ENCODE measurements around the gene ABCA7.

Gene ABCA7

GRCh38 chr19:1014161-1015060 is 25.5 kb upstream of the ABCA7 start:
- no peak for TF ChIP-seq CTCF (IDR thresholded peaks at IDR 0.05; ENCODE audit: insufficient read depth, low read depth, low read length, missing control alignments)
- no peak overlapping the region for H3K4me3 ChIP-seq (ENCODE audit: low read length)
- no peak for DNase-seq (ENCODE audit: low read depth)

- no peak overlapping the region for H3K4me3 ChIP-seq (ENCODE audit: low read length)
Measured at GRCh38 chr19:1015061-1015781, 24.7 kb upstream of the ABCA7 start.

GRCh38 chr19:1015782-1016646 is 23.9 kb upstream of the ABCA7 start:
- DNase-seq (ENCODE audit: low read depth) = no peak
- no peak overlapping the region for H3K4me3 ChIP-seq (ENCODE audit: low read length)
- no peak for TF ChIP-seq CTCF (IDR thresholded peaks at IDR 0.05; ENCODE audit: insufficient read depth, low read depth, low read length, missing control alignments)

More at GRCh38 chr19:1015061-1015781, 24.7 kb upstream of the ABCA7 start:
- TF ChIP-seq CTCF (IDR thresholded peaks at IDR 0.05; ENCODE audit: insufficient read depth, low read depth, low read length, missing control alignments) = no peak
- DNase-seq (ENCODE audit: low read depth) = no peak

GRCh38 chr19:1016647-1017114 is 23.2 kb upstream of the ABCA7 start:
- H3K4me3 ChIP-seq (ENCODE audit: low read length) = peak overlapping the region; percentile 33
- no peak for TF ChIP-seq CTCF (IDR thresholded peaks at IDR 0.05; ENCODE audit: insufficient read depth, low read depth, low read length, missing control alignments)

GRCh38 chr19:1017115-1017905 is 22.6 kb upstream of the ABCA7 start:
- DNase-seq (ENCODE audit: low read depth) = peak; percentile 86
- H3K4me3 ChIP-seq (ENCODE audit: low read length) = peak overlapping the region; percentile 33
- no peak for TF ChIP-seq CTCF (IDR thresholded peaks at IDR 0.05; ENCODE audit: insufficient read depth, low read depth, low read length, missing control alignments)

More at GRCh38 chr19:1016647-1017114, 23.2 kb upstream of the ABCA7 start:
- DNase-seq (ENCODE audit: low read depth) = peak; percentile 75

- no peak overlapping the region for H3K4me3 ChIP-seq (ENCODE audit: low read length)
- no peak for TF ChIP-seq CTCF (IDR thresholded peaks at IDR 0.05; ENCODE audit: insufficient read depth, low read depth, low read length, missing control alignments)
- DNase-seq (ENCODE audit: low read depth) = no peak
Measured at GRCh38 chr19:1017906-1018305, 22.0 kb upstream of the ABCA7 start.
